WTC11 (cell line): Measurements from ENCODE around the gene FNDC7. TPM values are rescaled to one million over a fixed set of nuclear protein-coding genes. Genes with fewer than 3 reads are reported as not detected.

Experiments
- ATAC-seq: fragments of 200-7000 bp; cut with Tn5 transposase; 2 replicates; pipeline ENCODE4 v1.10.0; 2021; ENCODE audit warnings: mild to moderate bottlenecking, moderate library complexity
- CTCF ChIA-PET: fragments of 300-600 bp; sonication (Branson Sonifier 250); formaldehyde crosslinking; loops from one replicate; lab custom pipeline; 2021; ENCODE audit warnings: antibody characterized with exemption; lab: Charles Lee
- POLR2A ChIA-PET: fragments of 350-600 bp; sonication (Branson Sonifier 250); formaldehyde crosslinking; loops from one replicate; lab custom pipeline; 2021; ENCODE audit warnings: antibody characterized with exemption; lab: Charles Lee
- DNase-seq: peaks from one replicate; pipeline ENCODE4 v3.0.0; 2021; ENCODE audit warnings: low spot score
- H3K27ac Mint-ChIP-seq: 2 replicates; pipeline ENCODE4 v1.8.0; 2021; ENCODE audit warnings: mixed read lengths
- H3K27me3 Mint-ChIP-seq: 2 replicates; pipeline ENCODE4 v1.8.0; 2021; ENCODE audit warnings: low read depth, mild to moderate bottlenecking, moderate library complexity, mixed read lengths
- H3K36me3 Mint-ChIP-seq: 2 replicates; pipeline ENCODE4 v1.8.0; 2021; ENCODE audit warnings: mixed read lengths
- H3K4me1 Mint-ChIP-seq: 2 replicates; pipeline ENCODE4 v1.8.0; 2022; ENCODE audit warnings: mixed read lengths
- H3K4me3 Mint-ChIP-seq: 2 replicates; pipeline ENCODE4 v1.8.0; 2021; ENCODE audit warnings: mild to moderate bottlenecking, moderate library complexity, mixed read lengths
- H3K9me3 Mint-ChIP-seq: 2 replicates; pipeline ENCODE4 v1.8.0; 2021; ENCODE audit warnings: mixed read lengths
- CREM ChIP-seq: sonication (generic); formaldehyde crosslinking; IDR thresholded peaks from 2 replicates; pipeline ENCODE4 v1.8.1; 2022; ENCODE audit warnings: mild to moderate bottlenecking, missing genetic modification reagents, moderate library complexity
- E2F5 ChIP-seq: sonication (generic); formaldehyde crosslinking; IDR thresholded peaks from 2 replicates; pipeline ENCODE4 v1.8.1; 2022; ENCODE audit warnings: mild to moderate bottlenecking, moderate library complexity, missing genetic modification reagents
- ESRRA ChIP-seq: sonication (generic); formaldehyde crosslinking; IDR thresholded peaks from 2 replicates; pipeline ENCODE4 v1.8.1; 2022; ENCODE audit warnings: mild to moderate bottlenecking, missing genetic modification reagents, borderline replicate concordance
- ETV6 ChIP-seq: sonication (generic); formaldehyde crosslinking; IDR thresholded peaks from 2 replicates; pipeline ENCODE4 v1.8.1; 2022; ENCODE audit warnings: mild to moderate bottlenecking, missing genetic modification reagents
- PRDM15 ChIP-seq: sonication (generic); formaldehyde crosslinking; IDR thresholded peaks from 2 replicates; pipeline ENCODE4 v1.8.0; 2022; ENCODE audit warnings: missing genetic modification reagents
- SMAD3 ChIP-seq: sonication (generic); formaldehyde crosslinking; IDR thresholded peaks from 2 replicates; pipeline ENCODE4 v1.8.0; 2022; ENCODE audit warnings: missing genetic modification reagents, mild to moderate bottlenecking, borderline replicate concordance
- USF1 ChIP-seq: sonication (generic); formaldehyde crosslinking; IDR thresholded peaks from 2 replicates; pipeline ENCODE4 v1.8.0; 2022; ENCODE audit warnings: mild to moderate bottlenecking, missing genetic modification reagents
- ZNF232 ChIP-seq: sonication (generic); formaldehyde crosslinking; IDR thresholded peaks from 2 replicates; pipeline ENCODE4 v1.8.0; 2022; ENCODE audit warnings: mild to moderate bottlenecking, missing genetic modification reagents
- ZNF263 ChIP-seq: sonication (generic); formaldehyde crosslinking; IDR thresholded peaks from 2 replicates; pipeline ENCODE4 v1.8.1; 2022; ENCODE audit warnings: low read depth, mild to moderate bottlenecking, moderate library complexity, missing genetic modification reagents
- ZNF416 ChIP-seq: fragments of 250-450 bp; sonication (Bioruptor Pico); IDR thresholded peaks from 2 replicates; pipeline ENCODE4 v1.9.0; 2021; ENCODE audit warnings: mild to moderate bottlenecking, inconsistent platforms
- ZNF425 ChIP-seq: fragments of 250-450 bp; sonication (Bioruptor Pico); conservative IDR thresholded peaks from 2 replicates; pipeline ENCODE4 v1.9.0; 2021; ENCODE audit warnings: mild to moderate bottlenecking
- total RNA-seq: library from RNA; stranded (reverse); gene quantifications from 3 replicates; pipeline ENCODE4 v1.2.3, GENCODE V29; 2021
- TF ChIP-seq, protein P1 (sequence below): sonication (generic); formaldehyde crosslinking; IDR thresholded peaks from 2 replicates; pipeline ENCODE4 v1.8.1; 2023; ENCODE audit warnings: mild to moderate bottlenecking, missing genetic modification reagents
- TF ChIP-seq, protein P2 (sequence below): fragments of 250-450 bp; sonication (Bioruptor Pico); IDR thresholded peaks from 2 replicates; pipeline ENCODE4 v1.9.0; 2021; ENCODE audit warnings: mild to moderate bottlenecking
- TF ChIP-seq, protein P3 (sequence below): sonication (generic); formaldehyde crosslinking; IDR thresholded peaks from 2 replicates; pipeline ENCODE4 v1.8.1; 2023; ENCODE audit warnings: mild to moderate bottlenecking, missing genetic modification reagents
- TF ChIP-seq, protein P4 (sequence below): sonication (generic); formaldehyde crosslinking; IDR thresholded peaks from 2 replicates; pipeline ENCODE4 v1.8.0; 2022; ENCODE audit warnings: mild to moderate bottlenecking, missing genetic modification reagents
- TF ChIP-seq, protein P5 (sequence below): sonication (generic); formaldehyde crosslinking; IDR thresholded peaks from 2 replicates; pipeline ENCODE4 v1.8.1; 2023; ENCODE audit warnings: mild to moderate bottlenecking, missing genetic modification reagents, borderline replicate concordance

The FNDC7 gene
- total RNA-seq, 1 experiment from 2014 or later = 0.28 TPM

DNA sequence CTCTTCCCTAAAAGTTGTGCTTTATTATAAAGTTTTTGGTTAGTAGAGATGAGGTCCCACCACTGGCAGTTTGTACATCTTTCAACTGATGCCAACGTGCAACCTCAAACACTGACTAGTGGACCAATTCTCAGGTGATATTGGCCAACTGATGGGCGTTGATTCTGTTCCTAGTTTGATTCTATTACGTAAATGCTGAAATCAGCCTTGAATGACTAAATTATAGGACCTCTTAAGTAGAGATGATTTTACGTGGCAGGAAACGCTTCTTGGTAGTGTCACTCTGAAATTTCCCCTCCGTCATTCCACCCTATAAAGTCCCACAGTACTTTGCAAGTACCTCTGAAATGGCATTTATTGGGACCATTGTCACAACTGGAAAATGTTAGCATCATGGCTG is 8.8 kb upstream of the FNDC7 start:
- ChIA-PET POLR2A (interaction anchor here (1.8 kb wide), 1 partner anchor 11 kb away, joined by 6 read pairs; the partner anchor contains the start of gene PRPF38B), CTCF (no interaction called here)
- Mint-ChIP-seq H3K9me3 (no peaks in the 10 kb centered on the region), H3K27me3 (no peaks in the 10 kb centered on the region), H3K36me3 (peaks cover 29% of the 10 kb centered on the region), H3K4me3 (no peak overlapping the region), H3K4me1 (no peaks in the 10 kb centered on the region), H3K27ac (no peak overlapping the region)
- DNase-seq (no peak), ATAC-seq (no peak)
- TF ChIP-seq ZNF425 = no peak
- TF ChIP-seq, protein P1, sequence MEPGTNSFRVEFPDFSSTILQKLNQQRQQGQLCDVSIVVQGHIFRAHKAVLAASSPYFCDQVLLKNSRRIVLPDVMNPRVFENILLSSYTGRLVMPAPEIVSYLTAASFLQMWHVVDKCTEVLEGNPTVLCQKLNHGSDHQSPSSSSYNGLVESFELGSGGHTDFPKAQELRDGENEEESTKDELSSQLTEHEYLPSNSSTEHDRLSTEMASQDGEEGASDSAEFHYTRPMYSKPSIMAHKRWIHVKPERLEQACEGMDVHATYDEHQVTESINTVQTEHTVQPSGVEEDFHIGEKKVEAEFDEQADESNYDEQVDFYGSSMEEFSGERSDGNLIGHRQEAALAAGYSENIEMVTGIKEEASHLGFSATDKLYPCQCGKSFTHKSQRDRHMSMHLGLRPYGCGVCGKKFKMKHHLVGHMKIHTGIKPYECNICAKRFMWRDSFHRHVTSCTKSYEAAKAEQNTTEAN = no peak
- TF ChIP-seq, protein P2, sequence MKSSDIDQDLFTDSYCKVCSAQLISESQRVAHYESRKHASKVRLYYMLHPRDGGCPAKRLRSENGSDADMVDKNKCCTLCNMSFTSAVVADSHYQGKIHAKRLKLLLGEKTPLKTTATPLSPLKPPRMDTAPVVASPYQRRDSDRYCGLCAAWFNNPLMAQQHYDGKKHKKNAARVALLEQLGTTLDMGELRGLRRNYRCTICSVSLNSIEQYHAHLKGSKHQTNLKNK = no peak

GRCh38 chr1:108704496-108704895 is 8.2 kb upstream of the FNDC7 start:
- no peak for ATAC-seq
- CTCF ChIA-PET = interaction anchor here (1.6 kb wide), 1 partner anchor 12 kb away, joined by 4 read pairs; the partner anchor contains the start of gene PRPF38B
- TF ChIP-seq PRDM15 (CRISPR knock-in tag) (no peak), CREM (CRISPR knock-in tag) (no peak), ZNF232 (CRISPR knock-in tag) (no peak), USF1 (CRISPR knock-in tag) (no peak), ESRRA (no peak), ZNF416 (no peak), ZNF263 (CRISPR knock-in tag) (no peak), ETV6 (CRISPR knock-in tag) (no peak), E2F5 (CRISPR knock-in tag) (no peak), SMAD3 (no peak)
- TF ChIP-seq, protein P3, sequence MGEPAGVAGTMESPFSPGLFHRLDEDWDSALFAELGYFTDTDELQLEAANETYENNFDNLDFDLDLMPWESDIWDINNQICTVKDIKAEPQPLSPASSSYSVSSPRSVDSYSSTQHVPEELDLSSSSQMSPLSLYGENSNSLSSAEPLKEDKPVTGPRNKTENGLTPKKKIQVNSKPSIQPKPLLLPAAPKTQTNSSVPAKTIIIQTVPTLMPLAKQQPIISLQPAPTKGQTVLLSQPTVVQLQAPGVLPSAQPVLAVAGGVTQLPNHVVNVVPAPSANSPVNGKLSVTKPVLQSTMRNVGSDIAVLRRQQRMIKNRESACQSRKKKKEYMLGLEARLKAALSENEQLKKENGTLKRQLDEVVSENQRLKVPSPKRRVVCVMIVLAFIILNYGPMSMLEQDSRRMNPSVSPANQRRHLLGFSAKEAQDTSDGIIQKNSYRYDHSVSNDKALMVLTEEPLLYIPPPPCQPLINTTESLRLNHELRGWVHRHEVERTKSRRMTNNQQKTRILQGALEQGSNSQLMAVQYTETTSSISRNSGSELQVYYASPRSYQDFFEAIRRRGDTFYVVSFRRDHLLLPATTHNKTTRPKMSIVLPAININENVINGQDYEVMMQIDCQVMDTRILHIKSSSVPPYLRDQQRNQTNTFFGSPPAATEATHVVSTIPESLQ (CRISPR knock-in tag) = no peak
- TF ChIP-seq, protein P4, sequence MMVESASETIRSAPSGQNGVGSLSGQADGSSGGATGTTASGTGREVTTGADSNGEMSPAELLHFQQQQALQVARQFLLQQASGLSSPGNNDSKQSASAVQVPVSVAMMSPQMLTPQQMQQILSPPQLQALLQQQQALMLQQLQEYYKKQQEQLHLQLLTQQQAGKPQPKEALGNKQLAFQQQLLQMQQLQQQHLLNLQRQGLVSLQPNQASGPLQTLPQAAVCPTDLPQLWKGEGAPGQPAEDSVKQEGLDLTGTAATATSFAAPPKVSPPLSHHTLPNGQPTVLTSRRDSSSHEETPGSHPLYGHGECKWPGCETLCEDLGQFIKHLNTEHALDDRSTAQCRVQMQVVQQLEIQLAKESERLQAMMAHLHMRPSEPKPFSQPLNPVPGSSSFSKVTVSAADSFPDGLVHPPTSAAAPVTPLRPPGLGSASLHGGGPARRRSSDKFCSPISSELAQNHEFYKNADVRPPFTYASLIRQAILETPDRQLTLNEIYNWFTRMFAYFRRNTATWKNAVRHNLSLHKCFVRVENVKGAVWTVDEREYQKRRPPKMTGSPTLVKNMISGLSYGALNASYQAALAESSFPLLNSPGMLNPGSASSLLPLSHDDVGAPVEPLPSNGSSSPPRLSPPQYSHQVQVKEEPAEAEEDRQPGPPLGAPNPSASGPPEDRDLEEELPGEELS = no peak
- TF ChIP-seq, protein P5, sequence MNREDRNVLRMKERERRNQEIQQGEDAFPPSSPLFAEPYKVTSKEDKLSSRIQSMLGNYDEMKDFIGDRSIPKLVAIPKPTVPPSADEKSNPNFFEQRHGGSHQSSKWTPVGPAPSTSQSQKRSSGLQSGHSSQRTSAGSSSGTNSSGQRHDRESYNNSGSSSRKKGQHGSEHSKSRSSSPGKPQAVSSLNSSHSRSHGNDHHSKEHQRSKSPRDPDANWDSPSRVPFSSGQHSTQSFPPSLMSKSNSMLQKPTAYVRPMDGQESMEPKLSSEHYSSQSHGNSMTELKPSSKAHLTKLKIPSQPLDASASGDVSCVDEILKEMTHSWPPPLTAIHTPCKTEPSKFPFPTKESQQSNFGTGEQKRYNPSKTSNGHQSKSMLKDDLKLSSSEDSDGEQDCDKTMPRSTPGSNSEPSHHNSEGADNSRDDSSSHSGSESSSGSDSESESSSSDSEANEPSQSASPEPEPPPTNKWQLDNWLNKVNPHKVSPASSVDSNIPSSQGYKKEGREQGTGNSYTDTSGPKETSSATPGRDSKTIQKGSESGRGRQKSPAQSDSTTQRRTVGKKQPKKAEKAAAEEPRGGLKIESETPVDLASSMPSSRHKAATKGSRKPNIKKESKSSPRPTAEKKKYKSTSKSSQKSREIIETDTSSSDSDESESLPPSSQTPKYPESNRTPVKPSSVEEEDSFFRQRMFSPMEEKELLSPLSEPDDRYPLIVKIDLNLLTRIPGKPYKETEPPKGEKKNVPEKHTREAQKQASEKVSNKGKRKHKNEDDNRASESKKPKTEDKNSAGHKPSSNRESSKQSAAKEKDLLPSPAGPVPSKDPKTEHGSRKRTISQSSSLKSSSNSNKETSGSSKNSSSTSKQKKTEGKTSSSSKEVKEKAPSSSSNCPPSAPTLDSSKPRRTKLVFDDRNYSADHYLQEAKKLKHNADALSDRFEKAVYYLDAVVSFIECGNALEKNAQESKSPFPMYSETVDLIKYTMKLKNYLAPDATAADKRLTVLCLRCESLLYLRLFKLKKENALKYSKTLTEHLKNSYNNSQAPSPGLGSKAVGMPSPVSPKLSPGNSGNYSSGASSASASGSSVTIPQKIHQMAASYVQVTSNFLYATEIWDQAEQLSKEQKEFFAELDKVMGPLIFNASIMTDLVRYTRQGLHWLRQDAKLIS (CRISPR knock-in tag) = no peak

More at GRCh38 chr1:108704496-108704895, 8.2 kb upstream of the FNDC7 start:
- H3K27ac Mint-ChIP-seq = no peak overlapping the region
- H3K9me3 Mint-ChIP-seq = no peaks in the 10 kb centered on the region
- no peaks in the 10 kb centered on the region for H3K27me3 Mint-ChIP-seq
- peaks cover 24% of the 10 kb centered on the region for H3K36me3 Mint-ChIP-seq
- no peaks in the 10 kb centered on the region for H3K4me1 Mint-ChIP-seq
- no peak for DNase-seq
- POLR2A ChIA-PET = no interaction called here
- no peak overlapping the region for H3K4me3 Mint-ChIP-seq
